Parietal lobe (tissue), 2 donors: ENCODE data around the gene RAB41. TPM values are rescaled to one million over a fixed set of nuclear protein-coding genes. Genes with fewer than 3 reads are reported as not detected.

Experiments
- small RNA-seq: library from RNA; depleted of rRNA; stranded (forward); fragments of <200 nt; gene quantifications from one replicate; pipeline ENCODE3, GENCODE V24; 2014; ENCODE audit warnings: low replicate concordance
- total RNA-seq: library from RNA; depleted of rRNA; stranded (reverse); fragments of >200 nt; gene quantifications from one replicate; pipeline ENCODE4 v1.2.3, GENCODE V29; 2014

RAB41 gene
- total RNA-seq: not detected

DNA sequence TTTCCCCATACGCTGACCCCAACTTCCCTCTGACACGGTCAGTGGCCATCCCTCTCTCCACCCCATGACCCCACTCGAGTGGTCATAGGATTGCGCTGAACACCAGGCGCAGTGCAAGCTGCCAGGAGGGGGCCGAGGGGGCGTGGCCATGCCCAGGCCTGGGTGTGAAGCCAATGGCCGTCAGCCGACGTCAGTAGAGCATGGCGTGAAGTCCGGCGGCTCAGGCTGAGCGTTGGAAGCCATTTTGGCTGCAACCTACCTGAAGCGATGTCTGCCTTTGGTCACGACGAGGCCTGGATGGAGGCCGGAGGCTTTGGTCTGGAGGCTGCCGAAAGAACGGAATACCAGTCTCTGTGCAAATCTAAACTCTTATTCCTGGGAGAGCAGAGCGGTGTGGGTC, at the start of gene RAB41:
RAB41 (plus strand) TSS at position 222 of the 400 bp plus-strand sequence; CDS start at position 268, 46 bp downstream.

GRCh38 chrX:70234355-70234754, 47.6 kb upstream of the RAB41 start, which contains the start of gene AWAT1:
Gene AWAT1 (plus strand): TSS chrX:70234655. CDS start chrX:70234696, 41 bp downstream.

DNA sequence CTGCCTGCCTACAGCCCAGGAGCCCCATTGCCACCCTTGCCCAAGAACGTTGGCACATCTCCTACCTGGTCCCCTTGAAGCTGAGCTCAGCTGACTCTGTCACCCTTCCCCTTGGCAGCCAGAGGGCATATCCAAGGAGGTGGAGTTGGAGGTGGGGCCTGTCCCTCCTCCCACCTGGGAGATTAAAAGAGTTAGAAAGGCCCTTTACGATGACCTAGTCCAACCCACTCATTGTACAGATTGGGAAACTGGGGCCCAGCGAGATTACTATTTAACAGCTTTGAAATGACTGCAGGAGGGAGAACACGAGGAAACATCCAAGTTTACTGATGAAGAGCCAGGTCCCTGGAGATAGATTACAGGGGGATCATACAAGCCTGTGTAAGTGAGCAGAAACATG, 21.9 kb upstream of the RAB41 start, which contains the start of gene P2RY4:
P2RY4 (minus strand) TSS at position 101 of the 400 bp plus-strand sequence. CDS start 580 bp downstream, outside the sequence.

DNA sequence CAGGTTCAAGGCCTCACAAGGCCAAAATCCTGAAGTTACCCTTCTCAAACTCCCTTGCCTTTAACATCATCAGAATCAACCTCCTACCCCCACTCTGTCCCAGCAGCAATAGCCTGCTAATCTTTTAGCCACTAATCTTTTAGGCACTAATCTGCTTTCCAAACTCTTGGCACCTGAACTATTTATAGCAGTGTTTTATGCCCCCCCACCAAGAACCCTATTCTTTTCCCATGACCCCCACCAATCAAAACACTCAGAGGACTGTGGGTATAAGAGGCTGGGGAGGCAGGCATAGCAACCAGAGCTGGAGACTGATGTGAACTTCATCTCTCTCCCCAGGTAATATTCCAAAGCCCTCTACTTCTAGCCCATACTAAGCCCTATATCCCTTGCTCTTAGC, 13.9 kb upstream of the RAB41 start, which contains the start of gene ARR3:
ARR3 (plus strand) TSS at position 301 of the 400 bp plus-strand sequence. CDS start 1,052 bp downstream, outside the sequence.

GRCh38 chrX:70289793-70290770, 8.1 kb downstream of the RAB41 start, which contains the start of the genes KIF4A and PDZD11:
Gene KIF4A (plus strand): TSS chrX:70290104. CDS start chrX:70290459, 355 bp downstream.
Gene PDZD11 (minus strand): TSS chrX:70289927. CDS start chrX:70289341, 586 bp downstream.

Small RNA genes lying within 50 kb of the gene (small RNA-seq; reads per million reads assigned to genes)
- gene RNA5SP507: 0.15 reads per million

Other genes with a start within 250 kb of the RAB41 start
- not detected for gene AWAT2, start 232.2 kb upstream of the RAB41 start, total RNA-seq
- not detected for gene OTUD6A, start 219.7 kb upstream of the RAB41 start, total RNA-seq
- gene IGBP1, start 148.7 kb upstream of the RAB41 start, total RNA-seq: 81.4 TPM
- gene DGAT2L6, start 104.7 kb upstream of the RAB41 start, total RNA-seq: not detected
- gene AWAT1, start 47.5 kb upstream of the RAB41 start, total RNA-seq: not detected
- gene P2RY4, start 22.0 kb upstream of the RAB41 start, total RNA-seq: 0.63 TPM
- gene ARR3, start 13.8 kb upstream of the RAB41 start, total RNA-seq: not detected
- 30.0 TPM for gene PDZD11, start 7.8 kb downstream of the RAB41 start, total RNA-seq
- gene KIF4A, start 7.9 kb downstream of the RAB41 start, total RNA-seq: 4.1 TPM
- 2.8 TPM for gene GDPD2, start 141.1 kb downstream of the RAB41 start, total RNA-seq
- gene DLG3, start 162.7 kb downstream of the RAB41 start, total RNA-seq: 97.7 TPM